GM21529 (cell line): Measurements from ENCODE around the gene SYNJ1.

Experiments
- ATAC-seq: cut with Tn5 transposase; IDR thresholded peaks from one replicate; pipeline ENCODE4 v1.9.1; 2021; ENCODE audit not compliant: unreplicated experiment

The SYNJ1 gene

DNA sequence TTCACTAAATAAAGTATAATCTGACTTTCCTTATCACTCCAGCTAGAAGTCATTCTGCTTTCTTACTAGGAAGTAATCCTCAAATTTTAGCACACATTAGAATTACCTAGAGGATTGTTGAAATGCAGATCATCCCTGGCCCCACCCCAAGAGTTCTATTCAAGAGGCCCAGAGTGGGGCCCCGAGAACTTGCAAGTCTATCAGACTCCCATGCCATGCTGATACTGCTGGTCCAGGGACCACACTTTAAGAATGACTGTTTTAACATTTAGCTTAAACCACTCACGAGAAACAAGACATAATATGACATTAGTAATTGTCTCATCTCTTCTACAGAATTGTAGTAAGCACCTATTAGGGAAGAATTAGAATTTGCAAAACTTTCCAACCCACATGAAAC lies 7.7 kb upstream of the SYNJ1 start:
- ATAC-seq, result no peak

GRCh38 chr21:32733990-32734613 lies 6.3 kb upstream of the SYNJ1 start:
- no peak for ATAC-seq

DNA sequence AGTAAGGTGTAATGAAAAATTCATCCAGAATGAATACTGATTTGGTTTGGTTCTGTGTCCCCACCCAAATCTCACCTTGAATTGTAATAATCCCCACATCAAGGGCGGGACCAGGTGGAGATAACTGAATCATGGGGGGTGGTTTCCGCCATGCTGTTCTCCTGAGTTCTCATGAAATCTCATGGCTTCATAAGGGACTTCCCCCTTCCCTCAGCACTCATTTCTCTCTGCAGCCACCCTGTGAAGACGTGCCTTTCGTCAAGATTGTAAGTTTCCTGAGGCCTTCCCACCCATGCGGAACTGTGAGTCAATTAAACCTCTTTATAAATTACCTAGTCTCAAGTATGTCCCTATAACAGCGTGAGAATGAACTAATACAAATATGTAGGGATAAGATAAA lies 5.5 kb upstream of the SYNJ1 start:
- no peak for ATAC-seq

DNA sequence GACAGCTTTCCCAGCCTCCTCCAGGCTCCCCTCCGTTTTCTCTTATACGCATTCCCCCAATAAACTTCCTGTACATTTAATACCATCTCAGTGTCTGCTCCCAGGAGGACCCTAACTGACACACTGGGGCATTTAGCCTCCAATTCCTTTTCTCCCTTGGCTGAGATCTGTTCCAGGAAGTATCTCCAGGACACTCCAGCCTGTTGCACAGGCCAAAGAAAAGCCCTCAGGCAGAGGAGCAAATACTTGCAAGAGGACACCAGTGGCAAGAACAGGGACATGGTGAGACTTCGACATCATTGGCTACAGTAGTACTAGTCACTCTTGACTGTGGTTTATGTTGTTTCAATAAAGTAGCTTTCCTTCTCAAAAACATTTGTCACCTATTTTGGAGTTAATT lies 4.7 kb upstream of the SYNJ1 start:
- no peak for ATAC-seq

GRCh38 chr21:32728848-32729247 lies 1.0 kb upstream of the SYNJ1 start:
- no peak for ATAC-seq

DNA sequence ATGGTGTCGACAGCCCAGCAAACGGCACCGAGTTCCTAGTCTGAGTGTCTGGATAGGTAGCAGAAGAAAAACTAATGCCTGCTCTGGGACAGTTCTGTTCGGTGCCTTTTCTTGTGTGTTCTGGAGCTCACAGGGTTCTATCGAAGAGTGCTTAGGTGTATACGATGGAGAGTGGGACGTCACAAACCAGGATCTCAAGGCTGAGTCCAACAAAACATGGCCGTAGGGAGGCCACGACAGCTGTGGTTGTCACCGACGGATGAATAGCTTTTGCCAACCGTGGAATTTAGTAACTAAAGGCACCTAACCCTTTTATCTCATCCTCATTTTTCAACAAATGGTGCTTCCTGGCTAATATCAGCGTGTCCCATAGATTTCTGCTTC lies 635 bp upstream of the SYNJ1 start:
- peak; percentile 2 for ATAC-seq

DNA sequence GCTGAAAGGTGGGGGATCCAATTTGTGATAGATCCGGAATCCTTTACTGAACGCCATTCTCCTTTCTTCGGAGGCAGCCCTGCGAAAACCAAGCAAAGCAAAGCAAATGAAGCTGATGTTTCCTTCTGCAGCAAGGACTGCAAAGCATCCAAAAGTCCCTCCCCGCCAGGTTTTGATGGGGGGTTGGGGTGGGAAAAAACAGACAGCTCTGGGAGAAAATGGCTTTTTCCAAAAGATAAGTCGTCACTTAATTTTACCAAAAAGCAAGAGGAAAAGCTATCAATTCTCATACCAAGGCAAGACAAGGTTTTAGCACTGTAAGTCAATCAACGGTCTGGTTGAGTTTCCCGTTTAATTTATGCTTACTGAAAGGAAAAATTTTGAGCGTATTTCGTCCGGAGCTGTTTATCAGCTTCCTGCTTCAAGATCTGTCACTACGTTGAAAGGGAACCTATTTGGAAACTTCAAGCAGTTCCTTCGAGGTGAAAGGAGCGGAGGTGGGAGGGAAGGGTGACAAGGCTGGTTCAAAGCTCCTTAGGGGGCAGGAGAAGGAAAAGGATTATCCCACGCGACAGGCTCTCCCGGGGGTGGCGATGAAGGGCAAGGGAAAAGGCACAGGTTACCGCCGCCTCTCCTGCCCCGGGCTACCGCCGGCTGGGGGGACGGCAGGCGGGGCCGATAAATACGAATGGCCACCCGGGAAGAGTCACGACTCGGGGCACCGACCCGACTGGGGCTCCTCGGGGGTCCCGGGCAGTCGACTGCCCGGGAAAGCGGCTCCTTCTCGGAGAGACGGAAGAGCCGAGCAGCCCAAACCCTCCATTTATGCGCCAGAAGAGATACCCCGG lies 750 bp downstream of the SYNJ1 start:
- ATAC-seq, result peak; percentile 22

- no peak for ATAC-seq
These were observed 8.7 kb downstream of the SYNJ1 start for GRCh38 chr21:32719085-32719484.

DNA sequence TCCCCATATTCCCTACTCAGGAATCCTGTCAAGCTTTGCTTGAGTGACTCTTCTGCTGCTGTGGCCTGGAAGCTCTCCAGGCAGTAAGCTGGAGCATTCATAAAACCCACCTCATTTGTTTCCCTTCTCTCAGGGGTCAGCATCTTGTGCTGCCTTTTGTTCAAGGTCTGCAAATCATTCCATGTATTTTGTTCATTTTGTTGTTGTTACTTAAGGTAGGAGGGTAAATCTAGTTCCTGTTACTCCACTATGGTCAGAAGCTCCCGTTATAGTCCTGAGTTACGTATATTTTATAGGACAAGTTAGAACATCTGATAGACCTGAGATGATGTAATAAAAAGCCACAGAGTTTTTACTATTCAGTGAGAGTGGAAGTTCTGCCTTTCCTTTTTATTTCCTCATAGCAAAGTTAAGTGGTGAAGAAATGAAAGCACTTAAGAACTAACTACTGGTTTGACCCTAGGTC lies 9.9 kb downstream of the SYNJ1 start:
- ATAC-seq, result no peak

DNA sequence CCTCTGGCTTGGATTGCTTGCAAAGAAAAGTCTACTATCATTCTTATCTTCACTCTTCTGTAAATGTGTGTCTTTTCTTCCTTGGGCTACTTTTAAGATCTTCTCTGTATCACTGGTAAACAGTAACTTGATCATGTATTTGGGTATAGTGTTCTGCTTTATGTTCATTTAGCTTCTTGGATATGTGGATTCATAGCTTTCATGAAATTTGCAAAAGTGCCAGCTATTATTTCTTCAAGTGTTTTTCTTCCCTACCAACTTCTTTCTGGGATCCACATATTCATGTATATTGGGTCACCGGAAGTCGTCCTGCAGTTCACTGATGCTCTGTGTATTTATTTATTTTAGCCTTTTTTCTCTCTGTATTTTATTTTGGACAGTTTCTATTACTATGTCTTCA lies 11.3 kb downstream of the SYNJ1 start:
- no peak for ATAC-seq

DNA sequence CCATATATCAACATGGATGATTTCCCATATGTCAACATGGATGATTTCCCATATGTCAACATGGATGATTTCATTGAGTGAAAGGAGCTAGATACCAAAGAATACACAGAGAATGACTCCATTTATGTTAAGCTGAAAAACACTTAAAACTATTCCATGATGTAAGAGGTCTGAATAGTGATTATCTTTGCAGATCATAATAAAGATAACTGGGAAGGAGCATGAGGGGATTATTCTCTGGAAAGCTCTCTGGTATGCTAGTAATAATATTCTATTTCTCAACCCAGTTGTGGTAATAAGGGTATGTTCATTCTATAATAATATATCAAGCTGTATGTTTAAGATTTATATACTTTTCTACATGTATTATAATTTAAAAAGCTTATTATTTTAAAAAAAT lies 14.1 kb downstream of the SYNJ1 start:
- ATAC-seq, result no peak

- no peak for ATAC-seq
These were observed 15.2 kb downstream of the SYNJ1 start for GRCh38 chr21:32712641-32713040.

DNA sequence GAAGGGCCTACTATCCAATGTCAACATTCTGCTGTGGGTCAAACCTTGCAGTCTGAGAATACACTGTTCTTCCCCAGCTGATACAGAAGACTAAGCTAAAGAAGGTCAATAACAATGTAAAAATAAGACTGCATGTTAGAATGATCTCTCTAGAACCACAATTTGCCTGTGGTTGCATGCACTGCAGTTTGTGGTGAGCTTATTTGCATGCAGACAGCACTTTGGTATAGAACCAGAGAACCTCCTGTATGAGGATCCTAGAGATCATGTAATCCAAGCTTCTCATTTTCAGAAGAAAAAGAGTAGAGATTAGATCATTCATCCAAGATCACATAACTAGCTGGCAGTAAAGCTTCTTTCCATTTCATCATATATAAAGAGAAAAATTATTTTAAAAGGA lies 15.8 kb downstream of the SYNJ1 start:
- ATAC-seq, result peak; percentile 99

DNA sequence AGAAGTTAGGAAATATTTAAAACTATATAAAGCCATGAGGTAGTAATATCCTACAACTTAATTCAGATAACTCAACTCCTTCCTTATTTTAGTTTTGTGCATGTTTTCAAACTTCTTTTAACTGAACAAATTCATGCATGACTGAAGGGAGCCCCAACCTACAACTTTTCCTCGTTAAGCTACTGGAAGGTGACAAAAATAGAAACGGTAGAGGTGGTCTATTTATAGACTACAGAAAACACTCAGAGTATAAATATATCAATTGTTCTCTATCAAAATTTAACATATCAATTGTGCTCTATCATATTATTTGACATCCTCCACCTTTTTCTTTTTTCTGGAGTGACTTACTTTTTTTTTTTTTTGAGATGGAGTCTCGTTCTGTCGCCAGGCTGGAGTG lies 16.8 kb downstream of the SYNJ1 start:
- no peak for ATAC-seq

GRCh38 chr21:32710069-32710784 lies 17.6 kb downstream of the SYNJ1 start:
- ATAC-seq, result no peak

GRCh38 chr21:32708069-32708468 lies 19.7 kb downstream of the SYNJ1 start:
- no peak for ATAC-seq

DNA sequence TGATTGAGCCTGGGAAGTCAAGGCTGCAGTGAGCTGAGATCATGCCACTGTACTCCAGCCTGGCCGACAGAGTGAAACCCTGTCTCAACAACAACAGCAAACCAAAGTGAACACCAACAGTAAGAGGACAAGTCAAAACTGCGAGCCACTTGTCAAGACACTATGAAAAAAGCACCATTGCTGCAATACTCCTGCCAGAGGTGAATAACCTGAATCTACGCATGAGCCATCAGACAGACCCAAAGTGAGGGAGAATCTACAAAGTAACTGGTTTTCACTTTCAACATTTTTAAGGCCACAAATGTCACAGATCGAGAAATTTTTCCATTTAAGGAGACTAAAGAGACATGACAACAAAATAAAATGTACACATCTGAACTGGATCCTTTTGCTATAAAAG lies 21.9 kb downstream of the SYNJ1 start:
- ATAC-seq, result no peak

GRCh38 chr21:32705139-32705538 lies 22.7 kb downstream of the SYNJ1 start:
- ATAC-seq, result no peak

GRCh38 chr21:32702702-32703101 lies 25.1 kb downstream of the SYNJ1 start:
- no peak for ATAC-seq

GRCh38 chr21:32698971-32699693 lies 28.7 kb downstream of the SYNJ1 start:
- no peak for ATAC-seq

DNA sequence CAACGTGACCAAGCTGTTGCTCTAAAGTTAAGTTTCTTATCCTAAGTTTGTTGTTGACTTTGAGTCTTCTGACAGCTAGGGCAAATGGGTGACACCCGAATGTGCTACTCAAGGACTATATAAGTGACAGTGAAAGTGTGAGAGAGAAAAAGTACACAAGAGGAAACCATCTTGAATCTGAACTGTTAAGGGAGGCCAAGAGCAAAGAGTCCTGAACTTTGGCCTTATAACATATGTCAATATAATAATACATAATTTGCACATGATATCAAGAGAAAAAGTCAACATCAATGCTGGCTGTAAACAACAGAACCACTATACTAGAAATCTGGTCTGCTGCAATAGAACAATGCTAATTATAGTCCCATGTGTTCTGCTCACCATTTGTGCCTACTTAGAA lies 29.5 kb downstream of the SYNJ1 start:
- no peak for ATAC-seq
